ENCODE measurements around the gene MBD3. TPM values are rescaled to one million over a fixed set of nuclear protein-coding genes. Genes with fewer than 3 reads are reported as not detected.

The MBD3 gene
- total and polyA plus RNA-seq, 2 of the 4 experiments (the other 2 are of a cell fraction): 42.5 to 66.3 TPM

GRCh38 chr19:1592024-1592754 lies 476 bp downstream of the MBD3 start:
- Histone ChIP-seq H2BK15ac (ENCODE audit: low read depth, low read length) (no peak overlapping the region), H3K36me3 (ENCODE audit: control insufficient read depth, insufficient read depth, low read length) (peaks cover 8% of the 10 kb centered on the region), H4K8ac (ENCODE audit: low read depth in 2 of 2, low read length in 2 of 2) (peak overlapping the region; percentile 97 to 100), H2BK5ac (ENCODE audit: low read depth, low read length, poor library complexity, severe bottlenecking) (peak overlapping the region; percentile 95), H3K9me1 (ENCODE audit: insufficient read depth, low read length) (peaks cover 10% of the 10 kb centered on the region; the same call in 1 of the 2 replicates), H3K4me1 (ENCODE audit: control insufficient read depth, insufficient read depth, low read length) (peaks cover 11% of the 10 kb centered on the region), H3K27ac (ENCODE audit: insufficient read depth, low read length) (peak overlapping the region; percentile 90), H4K91ac (ENCODE audit: insufficient read depth, low read depth, low read length) (peak overlapping the region; percentile 91), H2AK5ac (ENCODE audit: low read depth, low read length) (peak overlapping the region; percentile 96), H4K5ac (ENCODE audit: low read depth, low read length) (peak overlapping the region; percentile 58), H3K9ac (ENCODE audit: low read depth, low read length) (peak overlapping the region; percentile 95), H4K20me1 (ENCODE audit: insufficient read depth, low read length) (peaks cover 34% of the 10 kb centered on the region), H2BK20ac (ENCODE audit: low read depth, low read length) (no peak overlapping the region), H3K18ac (ENCODE audit: low read depth, low read length) (no peak overlapping the region; the same call in 1 of the 2 replicates), H2BK120ac (ENCODE audit: low read depth, low read length) (no peak overlapping the region), H3K4ac (ENCODE audit: low read depth, low read length) (peak overlapping the region; percentile 97), H3K79me1 (ENCODE audit: low read depth in 1 of 2, low read length in 2 of 2) (peaks cover 8 to 58% of the 10 kb centered on the region in 2 experiments), H3K23ac (ENCODE audit: low read depth, low read length) (peak overlapping the region; percentile 86), H2AFZ (replicated peaks; ENCODE audit: low read length, poor library complexity) (peak overlapping the region; percentile 91), H3K4me2 (ENCODE audit: low read depth, low read length) (peak overlapping the region; percentile 93), H3K4me3 (ENCODE audit: insufficient read depth, low read depth, low read length) (peak overlapping the region; percentile 61), H3K14ac (replicated peaks; ENCODE audit: low read depth, low read length) (peak overlapping the region; percentile 98), H3K56ac (ENCODE audit: extremely low read depth, insufficient read depth, low read length) (peak overlapping the region; percentile 96), H3K27me3 (ENCODE audit: control insufficient read depth, insufficient read depth, low read length) (no peaks in the 10 kb centered on the region), H3K9me3 (ENCODE audit: control insufficient read depth, insufficient read depth, low read length) (no peaks in the 10 kb centered on the region), H2AK9ac (replicated peaks; ENCODE audit: low read depth, low read length, poor library complexity) (peak overlapping the region; percentile 100)
- 0% methylated on average over 37 of the region's 94 CpGs; no CpG with 5 or more reads in 1 of the 2 experiments for WGBS, 2 experiments (ENCODE audit: extremely low coverage in 2 of 2, insufficient read length in 1 of 2)
- CTCF ChIA-PET: no interaction called here
- intact Hi-C loops (cut with micrococcal nuclease): no loop called here
- no TSS peak for BruUV-seq (replicated peaks)
- in situ Hi-C loops (cut with MboI; ENCODE audit: low sequenced_read_pairs): no loop called here
- DNase-seq (peak; percentile 87), ATAC-seq (ENCODE audit: low read depth) (peak; percentile 84)
- TF ChIP-seq MXI1 (IDR thresholded peaks at IDR 0.05; ENCODE audit: borderline replicate concordance, low read depth, low read length) (peak; percentile 90; the same call in 1 of the 2 replicates), SMC3 (IDR thresholded peaks at IDR 0.05; ENCODE audit: low read depth, low read length) (no peak), RFX5 (IDR thresholded peaks at IDR 0.05; ENCODE audit: low read depth, low read length) (no peak), POLR2A (IDR thresholded peaks at IDR 0.05; ENCODE audit: low read depth, low read length) (peak; percentile 94), RAD21 (IDR thresholded peaks at IDR 0.05; ENCODE audit: low read length) (no peak), RCOR1 (IDR thresholded peaks at IDR 0.05; ENCODE audit: insufficient replicate concordance, low read length) (no peak), ELK1 (IDR thresholded peaks at IDR 0.05; ENCODE audit: borderline replicate concordance, low read depth, low read length) (no peak), FOS (IDR thresholded peaks at IDR 0.05; ENCODE audit: low read depth, low read length) (no peak), BHLHE40 (IDR thresholded peaks at IDR 0.05; ENCODE audit: low read depth, low read length) (peak; percentile 73)
- dilution Hi-C loops (cut with HindIII; ENCODE audit: low sequenced_read_pairs, unreplicated experiment): no loop called here
- POLR2A ChIA-PET (ENCODE audit: unreplicated experiment): no interaction called here
